ENCODE measurements around the gene LDHD. TPM values are rescaled to one million over a fixed set of nuclear protein-coding genes. Genes with fewer than 3 reads are reported as not detected.

The LDHD gene
- total and polyA plus RNA-seq, 10 of the 15 experiments (the other 5 are each of a cell fraction or from before 2014, with no cell fraction given) = 0.10 to 0.12 TPM; not detected in 8

DNA sequence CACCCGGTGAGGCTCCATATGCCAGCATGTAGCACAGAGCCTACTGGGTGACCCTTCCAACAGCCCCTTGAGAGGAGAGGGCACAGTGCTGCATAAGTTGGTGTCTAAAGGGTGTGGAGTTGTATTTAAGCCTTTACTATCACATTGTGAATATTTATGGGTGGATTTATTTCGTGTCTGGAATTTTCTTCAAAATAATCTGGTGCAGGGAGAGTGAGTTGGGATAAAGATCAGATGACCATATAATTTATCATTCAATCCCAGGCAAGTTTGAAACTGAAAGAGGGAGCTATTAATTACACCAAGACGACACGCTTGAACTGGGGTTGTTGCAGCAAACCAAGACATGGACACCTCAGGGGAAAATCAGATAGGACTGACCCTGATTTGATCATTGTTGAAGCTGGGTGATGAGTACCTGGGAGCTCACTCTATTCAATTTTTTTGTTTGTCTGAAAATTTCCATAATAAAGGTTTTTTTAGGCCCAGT, 42.2 kb downstream of the LDHD start:
- Histone ChIP-seq H3K4me2 (ENCODE audit: control insufficient read depth, insufficient read depth) (no peak overlapping the region), H3K27ac (ENCODE audit: control insufficient read depth, insufficient read depth) (no peak overlapping the region), H3K9me3 (replicated peaks; ENCODE audit: control insufficient read depth, insufficient read depth, low read length) (no peaks in the 10 kb centered on the region), H3K36me3 (ENCODE audit: control insufficient read depth in 2 of 2, insufficient read depth in 2 of 2, low read length in 1 of 2) (no peaks in the 10 kb centered on the region), H3K4me1 (ENCODE audit: control insufficient read depth, insufficient read depth, low read length) (peaks cover 21% of the 10 kb centered on the region), H4K20me1 (ENCODE audit: control insufficient read depth, insufficient read depth) (no peaks in the 10 kb centered on the region), H3K79me2 (ENCODE audit: control insufficient read depth, insufficient read depth, low read length) (peaks cover 12% of the 10 kb centered on the region), H2AFZ (ENCODE audit: control insufficient read depth, low read depth, low read length) (no peak overlapping the region), H3K27me3 (replicated peaks in 1 of 2; ENCODE audit: control insufficient read depth in 2 of 2, insufficient read depth in 2 of 2, low read length in 1 of 2) (no peaks in the 10 kb centered on the region), H3K4me3 (no peak overlapping the region), H3K9ac (ENCODE audit: control insufficient read depth, insufficient read depth, low read length) (no peak overlapping the region)
- no TSS peak for BruUV-seq (replicated peaks)
- ChIA-PET SMC1A (ENCODE audit: uncharacterized antibody, unreplicated experiment) (interaction anchor here (0.9 to 1.6 kb wide), 10 partner anchors 12 to 82 kb away, joined by 3 to 10 read pairs (median 4); partner anchors contain the start of gene ZNRF1), RAD21 (ENCODE audit: unreplicated experiment) (interaction anchor here (1.1 to 2.8 kb wide), 4 partner anchors 37 to 365 kb away, joined by 3 to 9 read pairs (median 6); no protein-coding TSS in a partner anchor), POLR2A (interaction anchor here (0.6 to 1.4 kb wide), 3 partner anchors 39 to 107 kb away, joined by 3 to 5 read pairs (median 4); no protein-coding TSS in a partner anchor), CTCF (interaction anchor here (0.6 to 1.6 kb wide), 5 partner anchors 10 to 212 kb away, joined by 3 to 7 read pairs (median 6); partner anchors contain the start of gene ZNRF1)
- 63% methylated on average over 4 of the region's 4 CpGs for WGBS (ENCODE audit: insufficient coverage, insufficient replicate concordance, low lambda C conversion rate, missing lambda C conversion rate)
- TF ChIP-seq, protein P1, sequence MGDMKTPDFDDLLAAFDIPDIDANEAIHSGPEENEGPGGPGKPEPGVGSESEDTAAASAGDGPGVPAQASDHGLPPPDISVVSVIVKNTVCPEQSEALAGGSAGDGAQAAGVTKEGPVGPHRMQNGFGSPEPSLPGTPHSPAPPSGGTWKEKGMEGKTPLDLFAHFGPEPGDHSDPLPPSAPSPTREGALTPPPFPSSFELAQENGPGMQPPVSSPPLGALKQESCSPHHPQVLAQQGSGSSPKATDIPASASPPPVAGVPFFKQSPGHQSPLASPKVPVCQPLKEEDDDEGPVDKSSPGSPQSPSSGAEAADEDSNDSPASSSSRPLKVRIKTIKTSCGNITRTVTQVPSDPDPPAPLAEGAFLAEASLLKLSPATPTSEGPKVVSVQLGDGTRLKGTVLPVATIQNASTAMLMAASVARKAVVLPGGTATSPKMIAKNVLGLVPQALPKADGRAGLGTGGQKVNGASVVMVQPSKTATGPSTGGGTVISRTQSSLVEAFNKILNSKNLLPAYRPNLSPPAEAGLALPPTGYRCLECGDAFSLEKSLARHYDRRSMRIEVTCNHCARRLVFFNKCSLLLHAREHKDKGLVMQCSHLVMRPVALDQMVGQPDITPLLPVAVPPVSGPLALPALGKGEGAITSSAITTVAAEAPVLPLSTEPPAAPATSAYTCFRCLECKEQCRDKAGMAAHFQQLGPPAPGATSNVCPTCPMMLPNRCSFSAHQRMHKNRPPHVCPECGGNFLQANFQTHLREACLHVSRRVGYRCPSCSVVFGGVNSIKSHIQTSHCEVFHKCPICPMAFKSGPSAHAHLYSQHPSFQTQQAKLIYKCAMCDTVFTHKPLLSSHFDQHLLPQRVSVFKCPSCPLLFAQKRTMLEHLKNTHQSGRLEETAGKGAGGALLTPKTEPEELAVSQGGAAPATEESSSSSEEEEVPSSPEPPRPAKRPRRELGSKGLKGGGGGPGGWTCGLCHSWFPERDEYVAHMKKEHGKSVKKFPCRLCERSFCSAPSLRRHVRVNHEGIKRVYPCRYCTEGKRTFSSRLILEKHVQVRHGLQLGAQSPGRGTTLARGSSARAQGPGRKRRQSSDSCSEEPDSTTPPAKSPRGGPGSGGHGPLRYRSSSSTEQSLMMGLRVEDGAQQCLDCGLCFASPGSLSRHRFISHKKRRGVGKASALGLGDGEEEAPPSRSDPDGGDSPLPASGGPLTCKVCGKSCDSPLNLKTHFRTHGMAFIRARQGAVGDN (IDR thresholded peaks at IDR 0.05) = no peak
- TF ChIP-seq RUNX3 (IDR thresholded peaks at IDR 0.05; ENCODE audit: low read length) (0 out of 2 replicates have a peak, but pooled peaks have one; percentile 4), CHD1 (IDR thresholded peaks at IDR 0.05; ENCODE audit: low read depth, low read length) (no peak), POU2F2 (IDR thresholded peaks at IDR 0.05; ENCODE audit: borderline replicate concordance, low read depth, low read length) (no peak)
- in situ Hi-C loops (cut with MboI) (no loop called here), intact Hi-C loops (cut with micrococcal nuclease; ENCODE audit: unreplicated experiment) (no loop called here)
- no peak for DNase-seq (ENCODE audit: low read depth, low spot score)
- no peak for FAIRE-seq
- ATAC-seq = no peak
